Suppressor macrophage treated with lipopolysaccharide for 4 hours (primary cell): ENCODE data around the gene CCNH.

Source experiments
- DNase-seq: peaks from one replicate; pipeline ENCODE4 v3.0.0-alpha.2; 2020

CCNH gene

GRCh38 chr5:87354496-87354895 lies 58.2 kb downstream of the CCNH start:
- no peak for DNase-seq

DNA sequence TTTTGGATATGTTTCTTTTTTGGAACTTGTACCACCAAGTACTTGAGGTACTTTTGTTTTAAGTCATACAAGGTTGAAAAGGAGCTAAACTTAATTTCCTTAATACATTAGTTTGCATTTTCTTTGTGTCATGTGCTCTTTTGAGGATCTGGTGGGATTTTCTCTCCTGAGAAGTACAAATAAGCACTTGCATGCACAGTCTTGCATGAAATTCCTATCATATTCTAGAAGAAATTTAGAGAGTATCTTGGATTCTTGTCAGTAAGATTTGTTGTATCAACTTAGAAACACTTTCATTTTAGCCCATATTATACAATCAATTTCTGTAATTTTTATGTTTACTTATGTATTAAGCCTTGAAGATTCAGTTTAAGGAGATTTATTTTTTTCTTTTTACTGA lies 64.9 kb downstream of the CCNH start:
- DNase-seq = no peak

GRCh38 chr5:87347272-87347671 lies 65.5 kb downstream of the CCNH start:
- DNase-seq = no peak
